HepG2 (cell line): ENCODE results near the gene DNAJC8. TPM values are rescaled to one million over a fixed set of nuclear protein-coding genes. Genes with fewer than 3 reads are reported as not detected.

Source experiments
- ATF7-NPFF ChIP-seq: sonication (generic); formaldehyde crosslinking; IDR thresholded peaks from 2 replicates; pipeline ENCODE4 v1.8.1; 2023; ENCODE audit warnings: mild to moderate bottlenecking, low read depth, missing genetic modification reagents, moderate library complexity
- CEBPB ChIP-seq: IDR thresholded peaks from 2 replicates; pipeline ENCODE4 v1.6.1; 2011; ENCODE audit warnings: low read depth, low read length, improper control_type of control experiment, borderline replicate concordance
- E2F1 ChIP-seq: sonication (generic); formaldehyde crosslinking; IDR thresholded peaks from 2 replicates; pipeline ENCODE4 v1.5.0; 2020; ENCODE audit warnings: missing genetic modification reagents
- GATA4 ChIP-seq: sonication (generic); IDR thresholded peaks from 2 replicates; pipeline ENCODE4 v1.6.1; 2016; ENCODE audit warnings: antibody characterized with exemption, low read depth, borderline replicate concordance
- HDAC2 ChIP-seq: sonication (generic); formaldehyde crosslinking; IDR thresholded peaks from 2 replicates; pipeline ENCODE4 v1.4.0; 2020; ENCODE audit warnings: missing genetic modification reagents
- KDM3A ChIP-seq: IDR thresholded peaks from 2 replicates; pipeline ENCODE4 v1.6.1; 2018; ENCODE audit warnings: low read depth, missing compliant biosample characterization
- KMT2A ChIP-seq: sonication (generic); formaldehyde crosslinking; IDR thresholded peaks from 2 replicates; pipeline ENCODE4 v1.4.0; 2020; ENCODE audit warnings: missing genetic modification reagents
- NFIC ChIP-seq: IDR thresholded peaks from 2 replicates; pipeline ENCODE4 v1.6.1; 2012; ENCODE audit warnings: mild to moderate bottlenecking, low read length, inconsistent platforms
- PRDM4 ChIP-seq: sonication (generic); formaldehyde crosslinking; IDR thresholded peaks from 2 replicates; pipeline ENCODE4 v1.9.0; 2021; ENCODE audit warnings: missing genetic modification reagents, borderline replicate concordance
- RARA ChIP-seq: IDR thresholded peaks from 2 replicates; pipeline ENCODE4 v1.6.1; 2016; ENCODE audit warnings: missing genetic modification reagents, missing compliant biosample characterization
- RNF219 ChIP-seq: sonication (generic); formaldehyde crosslinking; IDR thresholded peaks from 2 replicates; pipeline ENCODE4 v1.5.0; 2020; ENCODE audit warnings: mild to moderate bottlenecking, missing genetic modification reagents
- TEAD3 ChIP-seq: optimal IDR thresholded peaks from 2 replicates; pipeline ENCODE3; 2016; ENCODE audit warnings: borderline replicate concordance
- ZNF142 ChIP-seq: sonication (generic); formaldehyde crosslinking; IDR thresholded peaks from 2 replicates; pipeline ENCODE4 v1.4.0; 2020; ENCODE audit warnings: missing genetic modification reagents
- ZNF549 ChIP-seq: sonication (generic); formaldehyde crosslinking; IDR thresholded peaks from 2 replicates; pipeline ENCODE4 v1.5.0; 2020; ENCODE audit warnings: missing genetic modification reagents
- ZNF619 ChIP-seq: sonication (generic); formaldehyde crosslinking; IDR thresholded peaks from 2 replicates; pipeline ENCODE4 v1.4.0; 2020; ENCODE audit warnings: mild to moderate bottlenecking, missing genetic modification reagents
- ZNF674 ChIP-seq: sonication (generic); formaldehyde crosslinking; IDR thresholded peaks from 2 replicates; pipeline ENCODE4 v1.5.0; 2020; ENCODE audit warnings: low read depth, mild to moderate bottlenecking, missing genetic modification reagents
- ZNF704 ChIP-seq: sonication (generic); formaldehyde crosslinking; IDR thresholded peaks from 2 replicates; pipeline ENCODE4 v1.8.1; 2023; ENCODE audit warnings: mild to moderate bottlenecking, inconsistent platforms, moderate library complexity, missing genetic modification reagents, borderline replicate concordance
- ZSCAN29 ChIP-seq: sonication (generic); formaldehyde crosslinking; conservative IDR thresholded peaks from 2 replicates; pipeline ENCODE4 v1.4.0; 2020; ENCODE audit warnings: mild to moderate bottlenecking, missing genetic modification reagents
- polyA plus RNA-seq, 8 experiments: library from polyadenylated mRNA; depleted of rRNA in 3 of 8; stranded (reverse) in 7 of 8; unstranded in 1 of 8; fragments of >200 nt; fragmentation: Illumina TruSeq in 4 of 8; extraction: Trizol in 4 of 8; gene quantifications; 2 replicates each; pipeline versions ENCODE4 v1.2.1 to v1.2.3, GENCODE V29; 2011 to 2016; ENCODE audit warnings: low read depth in 4 of 8, missing spikeins in 1 of 8, mixed read lengths in 1 of 8; ENCODE audit not compliant: insufficient read depth in 1 of 8
- total RNA-seq, 5 experiments: library from RNA; depleted of rRNA; stranded (reverse); fragments of >200 nt; fragmentation: Illumina TruSeq; extraction: Trizol; gene quantifications; 2 replicates each; pipeline ENCODE4 v1.2.3, GENCODE V29; 2016; ENCODE audit warnings: low read depth in 1 of 5

The DNAJC8 gene
- total and polyA plus RNA-seq, 2 of the 13 experiments (the other 11 are each of a cell fraction or from before 2014, with no cell fraction given): 54.5 to 126 TPM

GRCh38 chr1:28246427-28246832, 13.6 kb upstream of the DNAJC8 start (continued):
- no peak for TF ChIP-seq ZNF704
- no peak for TF ChIP-seq PRDM4 (CRISPR knock-in tag)
- TF ChIP-seq KMT2A (CRISPR knock-in tag): no peak
- no peak for TF ChIP-seq RARA (CRISPR knock-in tag)
- peak; percentile 100 for TF ChIP-seq CEBPB
- TF ChIP-seq E2F1 (CRISPR knock-in tag): no peak
- peak; percentile 57; the same call in 1 of the 2 replicates for TF ChIP-seq ZSCAN29
- TF ChIP-seq GATA4: no peak
- peak; percentile 71 for TF ChIP-seq TEAD3 (CRISPR knock-in tag)
- no peak for TF ChIP-seq NFIC
- peak; percentile 54; the same call in 1 of the 2 replicates for TF ChIP-seq HDAC2 (CRISPR knock-in tag)
- TF ChIP-seq RNF219 (CRISPR knock-in tag): no peak
- TF ChIP-seq KDM3A (CRISPR knock-in tag): no peak
- no peak for TF ChIP-seq ZNF674
- no peak for TF ChIP-seq ATF7-NPFF
- TF ChIP-seq ZNF619 (CRISPR knock-in tag): no peak
- TF ChIP-seq ZNF549 (CRISPR knock-in tag): no peak
- no peak for TF ChIP-seq ZNF142 (CRISPR knock-in tag)
